ENCODE measurements around the gene COG8. TPM values are rescaled to one million over a fixed set of nuclear protein-coding genes. Genes with fewer than 3 reads are reported as not detected.

The COG8 gene
- total and polyA plus RNA-seq, 2 of the 8 experiments (the other 6 are each of a cell fraction or from before 2014, with no cell fraction given) = 49.1 to 55.6 TPM

DNA sequence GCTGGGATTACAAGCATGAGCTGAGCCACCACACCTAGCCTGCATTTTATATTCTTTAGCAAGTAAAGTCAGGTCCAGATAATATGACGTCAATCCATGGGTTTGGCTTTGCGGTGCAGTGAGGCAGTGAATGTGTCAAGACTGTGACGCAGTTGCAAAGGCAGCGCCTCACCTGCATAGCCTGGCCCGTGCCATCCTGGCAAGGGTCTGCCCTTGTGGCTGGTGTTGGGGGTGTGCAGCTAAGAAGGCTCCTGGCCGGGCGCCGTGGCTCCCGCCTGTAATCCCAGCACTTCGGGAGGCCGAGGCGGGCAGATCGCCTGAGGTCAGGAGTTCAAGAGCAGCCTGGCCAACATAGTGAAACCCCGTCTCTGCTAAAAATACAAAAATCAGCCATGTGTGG lies 15.9 kb downstream of the COG8 start:
- Histone ChIP-seq H3K9me3 (ENCODE audit: insufficient read depth in 2 of 2, low read depth in 1 of 2, low read length in 1 of 2) (no peaks in the 10 kb centered on the region), H2AK5ac (ENCODE audit: low read depth, low read length) (no peak overlapping the region), H4K5ac (ENCODE audit: insufficient read length, low read depth, low read length) (no peak overlapping the region), H3K4me1 (replicated peaks in 1 of 4; ENCODE audit: control insufficient read depth in 3 of 4, insufficient read depth in 4 of 4, low read length in 3 of 4) (peaks cover 0 to 2% (median 2%) of the 10 kb centered on the region in 4 experiments; a peak in 2 of 7 replicates), H4K20me1 (replicated peaks in 1 of 2; ENCODE audit: control insufficient read depth in 1 of 2, insufficient read depth in 2 of 2, low read length in 2 of 2) (peaks cover 11 to 39% of the 10 kb centered on the region in 2 experiments), H3K4me2 (ENCODE audit: insufficient read depth in 1 of 2, low read depth in 2 of 2, low read length in 2 of 2) (no peak overlapping the region), H3K23me2 (ENCODE audit: low read depth, low read length) (no peaks in the 10 kb centered on the region; the same call in 1 of the 2 replicates), H3K4me3 (ENCODE audit: extremely low read depth in 1 of 4, insufficient read depth in 2 of 4, low read depth in 3 of 4, low read length in 4 of 4) (no peak overlapping the region), H2BK12ac (ENCODE audit: low read depth, low read length) (no peak overlapping the region), H2AFZ (ENCODE audit: low read length) (no peak overlapping the region), H4K8ac (ENCODE audit: extremely low read depth, insufficient read depth, low read length) (no peak overlapping the region), H3K79me2 (ENCODE audit: control insufficient read depth in 1 of 2, insufficient read depth in 2 of 2, low read length in 2 of 2) (peaks cover 4 to 51% of the 10 kb centered on the region in 2 experiments), H2BK120ac (replicated peaks; ENCODE audit: low read depth, low read length) (no peak overlapping the region), H3K9ac (replicated peaks in 1 of 4; ENCODE audit: extremely low read depth in 1 of 4, low read depth in 3 of 4, low read length in 3 of 4) (no peak overlapping the region), H2BK15ac (ENCODE audit: low read length) (no peak overlapping the region), H3K14ac (ENCODE audit: insufficient read length) (no peak overlapping the region), H3K27me3 (replicated peaks in 1 of 4; ENCODE audit: control insufficient read depth in 3 of 4, extremely low read depth in 1 of 4, insufficient read depth in 3 of 4, low read length in 3 of 4) (no peaks in the 10 kb centered on the region), H3K23ac (ENCODE audit: insufficient read length) (no peak overlapping the region), H3K27ac (ENCODE audit: low read depth, low read length) (no peak overlapping the region), H2BK20ac (ENCODE audit: low read length) (no peak overlapping the region), H2BK5ac (ENCODE audit: low read depth, low read length) (no peak overlapping the region), H3K56ac (replicated peaks; ENCODE audit: insufficient read length, low read depth, low read length) (no peak overlapping the region), H3K4ac (replicated peaks; ENCODE audit: insufficient read length, low read depth, low read length) (no peak overlapping the region), H3K79me1 (ENCODE audit: low read depth, low read length) (peaks cover 10% of the 10 kb centered on the region), H4K91ac (replicated peaks; ENCODE audit: insufficient read length, low read length) (no peak overlapping the region), H3K18ac (ENCODE audit: extremely low read depth, low read length) (no peak overlapping the region), H3K36me3 (ENCODE audit: control insufficient read depth in 2 of 4, insufficient read depth in 4 of 4, low read length in 3 of 4) (peaks cover 26 to 94% (median 55%) of the 10 kb centered on the region in 4 experiments)
- DNase-seq (ENCODE audit: low read depth in 1 of 2, low spot score in 2 of 2) (no peak), FAIRE-seq (no peak)
- ChIA-PET POLR2A (ENCODE audit: partially characterized antibody) (interaction anchor here (24.8 to 29.8 kb wide), 2 partner anchors 3 to 13 kb away, joined by 497 read pairs; partner anchors contain the start of genes COG8, NIP7, PDF and TMED6), CTCF (ENCODE audit: partially characterized antibody) (interaction anchor here (0.6 to 3.4 kb wide), 3 partner anchors 15 to 1109 kb away, joined by 3 to 10 read pairs (median 3); partner anchors contain the start of genes COG8 and NIP7)
- TF ChIP-seq EZH2 (IDR thresholded peaks at IDR 0.05; ENCODE audit: low read depth, low read length, severe bottlenecking) = no peak
- no peak for TF ChIP-seq RNF2 (IDR thresholded peaks at IDR 0.05; ENCODE audit: borderline replicate concordance, low read depth, low read length, missing control alignments, poor library complexity, severe bottlenecking)
- TF ChIP-seq RBBP5 (IDR thresholded peaks at IDR 0.05; ENCODE audit: borderline replicate concordance, low read depth, low read length) = no peak
- no peak for TF ChIP-seq SP4 (IDR thresholded peaks at IDR 0.05; ENCODE audit: low read length)
- no peak for TF ChIP-seq JUN (IDR thresholded peaks at IDR 0.05; ENCODE audit: low read depth, low read length)
- TF ChIP-seq TAF7 (optimal IDR thresholded peaks at IDR 0.05; ENCODE audit: borderline replicate concordance, low read depth, low read length) = no peak
- TF ChIP-seq GABPA (IDR thresholded peaks at IDR 0.05; ENCODE audit: borderline replicate concordance, insufficient read depth, low read length) = no peak
- TF ChIP-seq NANOG (IDR thresholded peaks at IDR 0.05; ENCODE audit: insufficient read depth, low read depth, low read length, poor library complexity, severe bottlenecking) = no peak
- TF ChIP-seq CHD1 (IDR thresholded peaks at IDR 0.05; ENCODE audit: low read depth, low read length) = no peak
- TF ChIP-seq SP2 (IDR thresholded peaks at IDR 0.05; ENCODE audit: low read length) = no peak
- TF ChIP-seq SIRT6 (IDR thresholded peaks at IDR 0.05; ENCODE audit: low read length) = no peak
- TF ChIP-seq PHF8 (conservative IDR thresholded peaks at IDR 0.05; ENCODE audit: low read depth, low read length) = no peak
- WGBS, 2 experiments (ENCODE audit: extremely low coverage in 1 of 2, insufficient coverage in 1 of 2, insufficient read length in 1 of 2, insufficient replicate concordance in 2 of 2, low coverage in 1 of 2, low lambda C conversion rate in 2 of 2, missing lambda C conversion rate in 1 of 2) = 94% methylated on average over 14 of the region's 14 CpGs; no CpG with 5 or more reads in 1 of the 2 experiments
